Activated gamma-delta T cell (primary cell): Measurements from ENCODE around the gene AP5B1.

ENCODE experiments used
- DNase-seq: peaks from one replicate; lab custom pipeline; 2025; lab: John Stamatoyannopoulos, UW

The AP5B1 gene

DNA sequence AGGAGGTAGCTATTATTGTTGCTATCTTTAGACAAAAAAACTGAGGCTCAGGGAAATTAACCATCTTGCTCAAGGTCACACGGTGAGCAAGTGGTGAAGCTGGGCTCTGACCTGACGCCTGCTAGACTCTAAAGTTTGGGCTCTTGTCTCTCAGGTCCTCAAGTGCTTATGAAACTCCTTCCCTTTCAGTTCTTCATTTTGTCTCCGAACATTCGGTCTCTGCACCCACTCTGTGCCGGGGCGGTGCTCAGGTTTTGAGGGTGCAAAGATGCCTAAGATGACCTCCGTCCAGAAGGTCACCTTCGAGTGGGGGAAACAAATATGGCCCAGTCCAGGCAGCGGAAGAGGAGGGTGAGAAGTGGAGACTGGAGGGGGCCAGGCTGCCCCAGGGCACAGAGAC lies 22.1 kb upstream of the AP5B1 start:
- DNase-seq = no peak

DNA sequence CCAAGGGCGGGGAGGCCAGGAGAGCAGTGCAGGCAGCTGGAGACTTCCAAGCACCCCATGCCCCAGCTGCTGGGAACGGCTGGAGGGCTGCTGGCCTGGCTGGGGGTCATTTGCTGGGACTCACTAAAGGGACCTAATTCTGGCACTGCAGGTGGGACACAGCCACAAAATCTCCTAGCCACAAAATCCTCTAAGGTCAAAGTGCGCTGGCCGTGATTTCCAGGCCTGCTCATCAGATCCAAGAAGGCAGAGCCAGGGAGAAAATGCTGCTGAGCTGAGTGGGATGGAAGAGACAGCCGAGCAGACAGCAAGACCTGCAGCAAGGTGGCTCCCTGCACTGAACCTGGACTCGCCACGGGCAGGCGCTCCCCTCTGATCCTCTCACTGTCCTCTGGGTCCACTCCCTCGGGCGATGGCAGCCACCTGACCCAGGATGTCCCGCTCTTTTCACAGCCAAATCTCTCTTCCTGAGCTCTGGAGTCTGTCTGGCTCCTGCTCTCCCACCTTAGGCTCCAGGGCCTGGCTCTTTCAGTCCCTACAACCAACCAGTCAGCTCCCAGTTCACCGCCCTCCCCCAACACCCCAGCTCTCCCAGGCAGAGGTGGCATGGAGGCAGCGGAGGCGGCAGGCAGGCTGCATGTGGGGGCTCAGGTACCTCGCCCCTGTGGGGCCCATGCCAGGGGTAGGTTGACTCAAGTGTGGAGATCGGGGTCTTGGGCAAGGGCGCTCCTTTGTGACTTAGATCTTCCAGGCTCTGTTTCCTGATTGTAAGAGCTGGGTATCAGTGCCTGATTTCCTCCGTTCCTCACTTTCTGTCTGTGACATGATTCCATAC lies 20.6 kb upstream of the AP5B1 start:
- DNase-seq = no peak

DNA sequence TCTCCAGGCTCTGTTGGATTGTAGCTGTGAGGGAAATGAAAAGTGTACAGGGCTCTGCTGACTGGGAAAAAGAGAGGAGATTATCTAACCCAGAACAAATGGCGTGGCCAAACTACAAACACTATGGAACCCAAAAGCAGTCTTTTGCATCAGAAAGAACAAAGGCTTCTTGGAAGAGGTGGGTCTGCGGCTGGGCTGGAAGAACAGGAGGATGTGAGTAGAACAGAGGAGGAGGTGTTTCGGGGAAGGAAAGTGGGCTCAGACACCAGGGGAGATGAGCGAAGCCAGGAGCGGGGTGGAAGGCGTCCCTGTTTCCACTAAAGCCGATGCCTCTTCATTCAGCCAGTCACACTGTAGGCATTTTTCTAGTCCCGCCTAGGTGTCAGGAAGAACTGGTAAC lies 18.1 kb upstream of the AP5B1 start:
- DNase-seq = no peak

GRCh38 chr11:65797711-65798110 lies 16.9 kb upstream of the AP5B1 start:
- no peak for DNase-seq

DNA sequence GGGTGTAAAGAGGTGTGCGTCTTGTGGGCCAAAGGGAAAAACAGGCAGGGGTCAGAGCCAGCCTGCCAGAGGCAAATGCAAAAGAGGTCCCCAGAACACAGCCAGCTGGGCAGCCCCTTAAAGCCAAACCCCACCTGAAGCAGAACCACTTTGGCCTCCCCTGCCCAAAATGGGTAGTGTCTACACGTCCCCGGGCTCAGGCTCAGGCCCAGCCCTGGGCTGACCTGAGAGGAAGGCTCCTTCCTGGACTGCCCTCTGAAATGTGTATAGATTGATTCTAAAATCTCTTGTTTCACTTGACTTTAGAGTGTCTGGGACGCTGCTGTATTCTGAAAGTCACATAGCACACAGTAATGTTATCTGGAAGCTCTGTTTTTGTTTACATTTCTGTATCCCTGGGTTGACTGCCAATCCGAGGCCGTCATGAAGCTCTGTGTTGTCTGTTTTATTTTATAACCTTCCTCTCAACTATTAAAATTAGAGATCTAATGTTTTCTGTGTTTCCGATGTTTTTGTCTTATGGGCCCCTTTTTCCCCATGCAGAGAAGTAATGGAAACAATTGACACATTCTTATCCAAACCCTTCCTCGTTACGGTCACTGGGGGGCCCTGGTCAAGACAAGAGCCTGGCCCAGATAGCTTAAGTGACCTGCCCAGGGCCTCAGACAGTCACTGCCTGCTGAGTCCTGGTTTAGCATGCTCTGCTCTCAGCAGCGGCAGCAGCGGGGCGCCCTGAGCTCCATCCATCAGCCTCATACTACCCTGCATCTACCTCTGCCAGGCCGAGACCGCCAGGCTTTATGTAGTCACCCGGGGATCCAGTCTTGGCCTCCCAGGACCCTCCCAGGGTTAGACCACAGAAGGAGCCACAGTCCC lies 16.2 kb upstream of the AP5B1 start:
- DNase-seq = no peak

DNA sequence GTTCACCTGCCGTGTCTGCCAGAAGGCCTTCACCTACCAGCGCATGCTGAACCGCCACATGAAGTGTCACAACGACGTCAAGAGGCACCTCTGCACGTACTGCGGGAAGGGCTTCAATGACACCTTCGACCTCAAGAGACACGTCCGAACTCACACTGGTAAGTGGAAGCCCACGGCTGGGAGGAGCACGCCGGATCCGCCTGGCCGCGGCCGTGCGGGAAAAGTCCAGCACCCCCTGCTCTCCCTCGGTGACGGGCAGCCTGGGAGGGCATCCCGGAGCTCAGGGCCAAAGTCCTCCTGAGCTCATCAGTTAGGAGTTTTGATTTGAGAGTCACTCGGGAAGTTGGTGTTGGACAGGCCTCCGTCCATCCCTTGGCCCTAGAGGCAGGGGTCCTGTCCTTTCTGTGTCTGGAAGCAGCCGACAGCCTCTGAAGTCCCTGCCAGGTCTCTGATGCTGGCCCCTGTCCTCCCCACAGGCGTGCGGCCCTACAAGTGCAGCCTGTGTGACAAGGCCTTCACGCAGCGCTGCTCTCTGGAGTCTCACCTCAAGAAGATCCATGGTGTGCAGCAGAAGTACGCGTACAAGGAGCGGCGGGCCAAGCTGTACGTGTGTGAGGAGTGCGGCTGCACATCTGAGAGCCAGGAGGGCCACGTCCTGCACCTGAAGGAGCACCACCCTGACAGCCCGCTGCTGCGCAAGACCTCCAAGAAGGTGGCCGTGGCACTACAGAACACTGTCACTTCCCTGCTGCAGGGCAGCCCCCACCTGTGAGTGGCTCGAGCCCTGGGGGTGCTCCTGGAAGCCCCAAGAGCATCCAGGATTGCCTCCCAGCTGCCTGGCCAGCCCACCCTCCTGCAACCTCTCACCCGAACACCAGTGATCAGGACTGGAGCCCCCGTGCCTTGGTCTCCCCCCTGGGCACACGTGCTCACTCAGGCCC lies 14.1 kb upstream of the AP5B1 start:
- DNase-seq = no peak

DNA sequence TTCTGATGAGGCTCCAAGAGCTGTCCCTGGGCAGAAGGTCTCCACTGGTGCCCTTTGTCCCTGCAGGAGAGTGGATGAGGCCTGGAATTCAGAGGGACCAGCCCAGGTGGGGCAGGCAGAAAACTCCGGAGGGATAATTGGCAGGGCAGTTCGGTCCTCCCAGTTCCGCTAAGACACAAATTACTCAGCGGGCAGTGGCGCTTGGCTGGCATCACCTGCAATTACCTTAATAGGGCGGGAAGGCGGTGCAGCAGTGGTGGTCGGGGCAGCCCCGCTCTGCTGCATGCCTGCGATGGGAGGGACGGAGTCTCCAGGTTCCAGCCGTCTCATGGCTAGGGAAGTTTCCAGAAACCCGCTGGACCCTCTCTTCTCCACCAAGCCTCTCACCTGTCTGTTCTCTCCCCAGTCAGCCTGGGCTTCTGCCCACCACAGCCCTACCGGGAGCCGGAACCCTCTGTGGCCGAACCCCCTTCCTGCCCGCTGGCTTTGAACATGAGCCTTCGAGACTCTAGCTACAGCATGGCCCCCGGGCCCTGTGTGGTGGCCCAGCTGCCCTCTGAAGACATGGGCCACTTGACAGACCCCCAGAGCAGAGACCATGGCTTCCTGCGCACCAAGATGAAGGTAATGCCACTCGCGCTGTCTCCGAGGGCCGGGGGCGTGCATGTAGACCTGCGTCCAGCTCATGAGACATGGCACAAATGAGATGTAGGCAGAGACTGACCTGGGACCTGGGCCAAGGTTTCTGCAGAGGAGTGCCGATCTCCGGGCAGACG lies 13.0 kb upstream of the AP5B1 start:
- DNase-seq = no peak

DNA sequence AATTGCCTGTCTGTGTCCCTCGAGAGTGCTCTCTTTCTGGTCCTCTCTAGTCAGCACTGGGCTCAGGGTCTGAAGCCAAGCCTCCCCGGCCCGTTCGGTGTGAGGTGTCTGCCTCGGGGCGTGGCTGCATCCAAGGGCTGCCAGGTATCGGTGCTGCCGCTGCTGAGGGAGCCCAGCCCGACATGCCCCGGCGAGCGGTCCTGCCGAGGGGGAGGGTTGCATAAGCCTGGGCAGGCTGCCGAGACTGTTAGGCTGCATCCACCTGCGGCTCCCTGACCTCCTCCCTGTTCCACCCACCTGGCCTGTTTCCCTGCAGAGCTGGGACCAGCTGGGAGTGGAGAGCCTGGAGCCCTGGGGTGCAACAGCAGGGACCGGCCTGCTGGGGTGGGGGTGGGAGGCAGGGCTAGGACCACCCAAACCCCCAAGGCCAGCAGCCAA lies 12.4 kb upstream of the AP5B1 start:
- no peak for DNase-seq

DNA sequence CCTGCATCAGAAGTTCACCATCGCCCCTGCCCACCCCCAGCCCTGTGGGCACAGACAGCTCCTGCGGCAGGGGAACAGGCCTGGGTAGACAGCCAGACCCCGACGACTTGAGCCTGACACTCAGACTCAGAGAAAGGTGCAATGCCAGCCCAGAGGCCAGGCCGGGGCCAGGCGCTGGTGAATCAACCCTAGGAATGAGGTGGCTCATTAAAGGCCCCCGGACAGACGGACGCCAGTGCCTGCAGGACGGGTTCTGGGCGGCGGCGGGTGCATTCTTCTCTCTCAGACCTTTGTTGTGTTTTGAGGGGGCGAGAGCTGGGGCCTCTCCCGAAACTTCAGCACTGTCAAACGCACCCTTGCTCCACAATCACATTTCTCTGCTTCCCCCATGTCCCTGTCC lies 11.7 kb upstream of the AP5B1 start:
- DNase-seq = no peak

GRCh38 chr11:65791719-65792213 lies 11.0 kb upstream of the AP5B1 start:
- no peak for DNase-seq

GRCh38 chr11:65790902-65791650 lies 10.3 kb upstream of the AP5B1 start:
- DNase-seq = no peak

DNA sequence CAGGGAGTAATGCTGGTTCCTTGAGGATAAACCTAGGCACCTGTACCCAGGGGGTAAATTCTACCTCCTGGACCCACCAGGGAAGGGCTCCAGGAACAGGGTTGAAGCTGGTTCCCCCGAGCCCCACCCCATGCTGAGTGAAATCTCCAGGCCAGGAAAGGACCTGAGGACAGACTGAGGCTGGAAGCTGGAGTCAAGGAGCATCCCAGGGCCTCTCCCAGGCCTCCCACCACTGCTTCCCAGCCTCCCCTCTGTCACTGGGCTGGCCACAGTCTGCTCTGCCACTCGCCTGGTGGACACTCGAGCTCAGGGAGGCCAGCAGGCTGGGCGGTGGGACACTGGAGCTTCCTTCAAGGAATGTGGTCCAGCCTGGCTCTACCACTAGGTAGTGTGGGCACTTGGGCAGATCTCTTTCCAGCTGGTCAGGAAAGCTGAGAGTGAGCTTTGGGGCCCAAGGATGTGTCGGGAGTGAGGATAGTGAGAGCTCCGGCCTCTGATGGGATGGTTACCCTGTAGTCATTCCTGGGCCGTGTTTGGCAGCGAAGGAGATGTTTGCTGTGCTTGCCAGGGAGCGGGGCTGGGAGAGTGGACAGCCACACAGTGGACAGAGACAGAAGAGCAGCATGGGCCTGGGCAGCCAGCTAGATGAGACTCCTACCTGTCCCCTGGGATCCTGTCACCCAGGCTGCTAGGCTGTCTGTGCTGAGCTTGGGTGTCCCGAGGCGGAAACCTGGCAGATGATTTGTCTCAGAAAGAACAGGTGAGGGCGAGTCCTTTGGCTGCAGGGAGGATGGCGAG lies 9.5 kb upstream of the AP5B1 start:
- DNase-seq = no peak

GRCh38 chr11:65789230-65790103 lies 8.7 kb upstream of the AP5B1 start:
- DNase-seq = no peak

GRCh38 chr11:65788821-65789220 lies 8.0 kb upstream of the AP5B1 start:
- no peak for DNase-seq

DNA sequence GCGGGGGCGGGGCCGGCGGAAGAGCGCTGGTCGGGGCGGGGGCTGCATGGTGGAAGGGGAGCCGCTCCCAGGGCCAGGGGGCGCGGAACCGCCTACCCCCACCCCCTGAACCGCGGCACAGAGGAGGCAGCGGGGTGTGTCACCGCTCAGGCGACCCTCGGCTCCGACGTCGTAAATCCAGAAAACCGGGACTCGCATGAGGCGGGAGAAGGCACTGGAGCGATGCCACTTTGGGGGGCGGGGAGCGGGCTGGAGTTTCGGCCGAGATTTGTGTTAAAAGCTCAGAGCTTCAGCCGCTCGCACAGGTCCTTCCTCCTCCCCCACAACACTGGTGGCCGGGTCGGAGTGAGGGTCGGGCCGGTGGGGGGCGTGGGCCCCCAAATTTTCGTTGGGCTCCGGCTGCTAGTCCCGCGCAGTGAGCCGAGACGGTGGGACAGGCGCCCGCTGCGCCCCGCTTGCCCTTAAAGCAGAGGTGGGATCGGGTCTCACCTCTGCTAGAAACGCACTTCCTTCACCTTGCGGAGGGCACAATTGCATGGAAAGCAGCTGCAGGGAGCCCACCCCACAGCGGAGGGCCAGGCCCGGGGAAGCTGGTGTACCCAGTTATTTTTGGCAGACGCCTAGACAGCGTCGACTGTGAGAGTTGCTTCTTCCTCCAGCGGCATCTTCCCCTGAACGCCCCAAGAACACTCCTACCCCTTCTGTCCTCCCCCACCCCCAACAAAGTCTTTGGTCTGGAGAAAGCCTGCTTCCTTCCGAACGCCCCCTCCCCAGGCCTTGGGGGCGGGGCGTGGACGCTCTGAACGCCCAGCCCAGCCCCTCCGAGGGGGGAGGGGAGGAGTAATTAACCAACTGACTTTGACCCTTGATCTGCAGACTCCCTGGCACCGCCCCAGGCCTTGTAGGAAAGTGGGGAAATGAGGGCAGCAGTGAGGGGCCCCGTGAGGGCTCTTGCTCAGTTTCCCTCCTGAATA lies 7.2 kb upstream of the AP5B1 start:
- DNase-seq = no peak

DNA sequence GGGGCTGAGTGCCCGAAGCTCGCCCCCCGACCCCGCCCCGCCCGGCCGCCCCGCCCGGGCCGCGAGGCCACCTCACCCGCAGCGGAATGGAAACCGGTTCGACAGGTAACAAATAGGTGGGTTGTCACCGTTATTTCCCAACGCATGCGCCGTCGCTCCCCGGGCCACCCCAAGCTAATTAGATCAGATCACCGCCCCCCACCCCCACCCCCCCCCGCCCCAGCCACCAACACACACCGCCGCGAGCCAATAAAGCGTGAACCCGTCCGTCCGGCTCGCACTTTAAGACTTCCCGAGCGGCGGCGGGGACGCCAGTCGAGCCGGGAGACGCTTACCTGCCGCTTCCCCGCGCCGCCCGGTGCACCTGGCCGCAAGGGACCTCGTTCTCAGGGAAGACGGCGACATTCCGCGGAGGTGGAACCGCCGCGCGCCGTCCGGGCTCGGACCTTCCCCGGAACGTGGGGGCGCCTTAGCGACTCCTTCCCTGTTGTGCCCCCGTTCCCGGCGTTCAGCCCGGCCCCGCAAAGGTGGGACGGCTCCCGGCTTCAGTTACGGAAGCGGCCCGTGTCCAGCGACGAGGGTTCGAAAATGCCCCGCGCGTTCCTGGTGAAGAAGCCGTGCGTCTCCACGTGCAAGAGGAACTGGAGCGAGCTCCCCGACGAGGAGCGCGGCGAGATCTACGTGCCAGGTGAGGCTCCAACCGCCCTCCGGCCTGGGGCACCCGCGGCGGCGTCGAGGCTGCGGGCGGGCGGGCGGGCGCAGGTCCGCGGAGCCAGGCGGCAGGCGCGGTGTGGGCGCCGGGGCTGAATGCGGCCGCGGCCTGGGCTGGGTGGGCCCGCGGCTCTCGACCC lies 6.2 kb upstream of the AP5B1 start, which contains the start of gene OVOL1:
OVOL1 (plus strand) TSS at position 278 of the 851 bp plus-strand sequence; CDS start at position 589, 311 bp downstream.
- DNase-seq = no peak
